H1 (cell line): ENCODE measurements around the gene AP3D1. TPM values are rescaled to one million over a fixed set of nuclear protein-coding genes. Genes with fewer than 3 reads are reported as not detected.

Experiments
- CTCF ChIA-PET: fragments of 300-600 bp; sonication (Branson Sonifier 250); formaldehyde crosslinking; loops from one replicate; lab custom pipeline; 2021; ENCODE audit not compliant: partially characterized antibody; lab: Charles Lee
- POLR2A ChIA-PET: fragments of 300-600 bp; sonication (Branson Sonifier 250); formaldehyde crosslinking; loops from one replicate; lab custom pipeline; 2021; ENCODE audit warnings: inconsistent platforms; ENCODE audit not compliant: partially characterized antibody; lab: Charles Lee
- DNase-seq, 2 experiments: peaks; one replicate each; pipeline versions ENCODE4 v3.0.0 to v3.0.0-alpha.2; 2010 to 2022; ENCODE audit warnings: low spot score in 2 of 2, low read depth in 1 of 2, mixed read lengths in 1 of 2
- FAIRE-seq: peaks from 2 replicates; lab custom pipeline; 2011; peaks lifted over from hg19 to GRCh38; lab: Jason Lieb, UNC
- H2AFZ ChIP-seq: 2 replicates; pipeline ENCODE4 v1.8.1; 2012; ENCODE audit warnings: low read length, inconsistent platforms
- H2AK5ac ChIP-seq: 2 replicates; pipeline ENCODE4 v1.6.1; 2013; ENCODE audit warnings: low read depth, low read length
- H2BK120ac ChIP-seq: replicated peaks from 2 replicates; pipeline ENCODE3; 2013; ENCODE audit warnings: low read depth, low read length, inconsistent platforms
- H2BK12ac ChIP-seq: 2 replicates; pipeline ENCODE4 v1.6.1; 2013; ENCODE audit warnings: low read depth, low read length
- H2BK15ac ChIP-seq: 2 replicates; pipeline ENCODE4 v1.6.1; 2013; ENCODE audit warnings: low read length
- H2BK20ac ChIP-seq: 2 replicates; pipeline ENCODE4 v1.6.1; 2013; ENCODE audit warnings: low read length
- H2BK5ac ChIP-seq: 2 replicates; pipeline ENCODE4 v1.6.1; 2013; ENCODE audit warnings: low read depth, low read length
- H3K14ac ChIP-seq: 2 replicates; pipeline ENCODE4 v1.6.1; 2013; ENCODE audit warnings: inconsistent platforms; ENCODE audit not compliant: insufficient read length
- H3K18ac ChIP-seq: 2 replicates; pipeline ENCODE4 v1.6.1; 2013; ENCODE audit warnings: low read length; ENCODE audit errors: extremely low read depth
- H3K23ac ChIP-seq: 2 replicates; pipeline ENCODE4 v1.6.1; 2013; ENCODE audit warnings: inconsistent platforms; ENCODE audit not compliant: insufficient read length
- H3K23me2 ChIP-seq: 2 replicates; pipeline ENCODE4 v1.6.1; 2013; ENCODE audit warnings: low read depth, low read length
- H3K27ac ChIP-seq: 2 replicates; pipeline ENCODE4 v1.6.1; 2011; ENCODE audit warnings: low read depth, low read length, inconsistent platforms
- H3K27me3 ChIP-seq, 4 experiments: replicated peaks in 1 of 4; 1 replicate in 1 of 4; 2 replicates in 3 of 4; pipeline versions ENCODE4 v1.6.1 to v1.8.1; 2011 to 2013; ENCODE audit warnings: low read length in 3 of 4, mild to moderate bottlenecking in 3 of 4, inconsistent platforms in 2 of 4, mixed read lengths in 2 of 4, moderate library complexity in 1 of 4; ENCODE audit not compliant: control insufficient read depth in 3 of 4, insufficient read depth in 3 of 4; ENCODE audit errors: extremely low read depth in 1 of 4
- H3K36me3 ChIP-seq, 4 experiments: 2 replicates each; pipeline versions ENCODE4 v1.6.1 to v1.8.1; 2011 to 2013; ENCODE audit warnings: mild to moderate bottlenecking in 4 of 4, low read length in 3 of 4, moderate library complexity in 2 of 4, control low read depth in 1 of 4, inconsistent platforms in 1 of 4; ENCODE audit not compliant: insufficient read depth in 4 of 4, control insufficient read depth in 2 of 4
- H3K4ac ChIP-seq: replicated peaks from 2 replicates; pipeline ENCODE3; 2013; ENCODE audit warnings: low read length, low read depth, mixed read lengths, inconsistent platforms; ENCODE audit not compliant: insufficient read length
- H3K4me1 ChIP-seq, 4 experiments: replicated peaks in 1 of 4; 1 replicate in 1 of 4; 2 replicates in 3 of 4; pipeline versions ENCODE4 v1.6.1 to v1.8.1; 2011 to 2013; ENCODE audit warnings: low read length in 3 of 4, inconsistent platforms in 2 of 4, mixed read lengths in 1 of 4; ENCODE audit not compliant: insufficient read depth in 4 of 4, control insufficient read depth in 3 of 4
- H3K4me2 ChIP-seq, 2 experiments: 2 replicates each; pipeline versions ENCODE4 v1.6.1 to v1.8.1; 2011 to 2013; ENCODE audit warnings: low read depth in 2 of 2, low read length in 2 of 2, control low read depth in 1 of 2, inconsistent platforms in 1 of 2, mild to moderate bottlenecking in 1 of 2; ENCODE audit not compliant: insufficient read depth in 1 of 2
- H3K4me3 ChIP-seq, 4 experiments: fragments of 200-600, 300-600 bp in 1 of 4; sonication (generic), shearing (Covaris generic), sonication (Bioruptor Twin) in 1 of 4; 2 replicates each; pipeline versions ENCODE4 v1.5.1 to v1.8.1; 2011 to 2016; ENCODE audit warnings: low read length in 4 of 4, low read depth in 3 of 4, control low read depth in 2 of 4, inconsistent platforms in 2 of 4, mild to moderate bottlenecking in 2 of 4, mixed read lengths in 1 of 4, moderate library complexity in 1 of 4; ENCODE audit not compliant: insufficient read depth in 2 of 4; ENCODE audit errors: extremely low read depth in 1 of 4
- H3K56ac ChIP-seq: replicated peaks from 2 replicates; pipeline ENCODE3; 2013; ENCODE audit warnings: low read depth, mild to moderate bottlenecking, mixed read lengths, low read length, inconsistent platforms; ENCODE audit not compliant: insufficient read length
- H3K79me1 ChIP-seq: 2 replicates; pipeline ENCODE4 v1.6.1; 2013; ENCODE audit warnings: low read depth, low read length, control low read depth
- H3K79me2 ChIP-seq, 2 experiments: 2 replicates each; pipeline versions ENCODE4 v1.6.1 to v1.8.1; 2012 to 2013; ENCODE audit warnings: low read length in 2 of 2, mild to moderate bottlenecking in 2 of 2, inconsistent platforms in 1 of 2; ENCODE audit not compliant: insufficient read depth in 2 of 2, control insufficient read depth in 1 of 2
- H3K9ac ChIP-seq, 4 experiments: replicated peaks in 1 of 4; 1 replicate in 1 of 4; 2 replicates in 3 of 4; pipeline versions ENCODE4 v1.6.1 to v1.8.1; 2011 to 2013; ENCODE audit warnings: low read depth in 3 of 4, low read length in 3 of 4, control low read depth in 2 of 4, mild to moderate bottlenecking in 2 of 4, moderate library complexity in 2 of 4, inconsistent platforms in 1 of 4; ENCODE audit errors: extremely low read depth in 1 of 4
- H3K9me3 ChIP-seq, 2 experiments: 2 replicates each; pipeline versions ENCODE4 v1.6.1 to v1.8.1; 2012 to 2013; ENCODE audit warnings: mild to moderate bottlenecking in 2 of 2, moderate library complexity in 2 of 2, control low read depth in 1 of 2, inconsistent platforms in 1 of 2, low read depth in 1 of 2, low read length in 1 of 2, mixed read lengths in 1 of 2; ENCODE audit not compliant: insufficient read depth in 2 of 2
- H4K20me1 ChIP-seq, 2 experiments: replicated peaks in 1 of 2; 2 replicates each; pipeline versions ENCODE3 to v1.8.1; 2011 to 2013; ENCODE audit warnings: inconsistent platforms in 2 of 2, low read length in 2 of 2, mild to moderate bottlenecking in 1 of 2; ENCODE audit not compliant: insufficient read depth in 2 of 2, control insufficient read depth in 1 of 2
- H4K5ac ChIP-seq: 2 replicates; pipeline ENCODE4 v1.6.1; 2013; ENCODE audit warnings: low read length, low read depth, mixed read lengths, inconsistent platforms; ENCODE audit not compliant: insufficient read length
- H4K8ac ChIP-seq: 2 replicates; pipeline ENCODE4 v1.8.0; 2013; ENCODE audit warnings: mild to moderate bottlenecking, moderate library complexity, low read length, inconsistent platforms; ENCODE audit not compliant: insufficient read depth; ENCODE audit errors: extremely low read depth
- H4K91ac ChIP-seq: replicated peaks from 2 replicates; pipeline ENCODE3; 2013; ENCODE audit warnings: low read length, mixed read lengths, inconsistent platforms; ENCODE audit not compliant: insufficient read length
- BACH1 ChIP-seq: IDR thresholded peaks from 2 replicates; pipeline ENCODE4 v1.6.1; 2012; ENCODE audit warnings: low read length, improper control_type of control experiment
- BCL11A ChIP-seq, 2 experiments: IDR thresholded peaks; one replicate each; pipeline ENCODE4 v1.6.1; 2011; ENCODE audit warnings: low read depth in 2 of 2, low read length in 2 of 2, mild to moderate bottlenecking in 2 of 2
- CBX8 ChIP-seq: fragments of 300-800, 300-1000 bp; sonication (generic); IDR thresholded peaks from 2 replicates; pipeline ENCODE4 v1.7.1; 2016; ENCODE audit warnings: low read depth, low read length, borderline replicate concordance
- EP300 ChIP-seq, 2 experiments: IDR thresholded peaks; 1 replicate in 1 of 2; 2 replicates in 1 of 2; pipeline ENCODE4 v1.6.1; 2011 to 2012; ENCODE audit warnings: low read depth in 2 of 2, low read length in 2 of 2, mild to moderate bottlenecking in 2 of 2, borderline replicate concordance in 1 of 2, inconsistent platforms in 1 of 2, moderate library complexity in 1 of 2
- EZH2 ChIP-seq: fragments of 200-600 bp; sonication (generic); IDR thresholded peaks from 2 replicates; pipeline ENCODE4 v1.7.1; 2012; ENCODE audit warnings: low read depth, mild to moderate bottlenecking, moderate library complexity, low read length, inconsistent platforms; ENCODE audit not compliant: severe bottlenecking
- KDM4A ChIP-seq: IDR thresholded peaks from one replicate; pipeline ENCODE4 v1.7.1; 2012; ENCODE audit warnings: low read depth, mild to moderate bottlenecking, moderate library complexity, low read length, inconsistent platforms; ENCODE audit not compliant: severe bottlenecking
- RFX5 ChIP-seq: IDR thresholded peaks from 2 replicates; pipeline ENCODE4 v1.6.1; 2011; ENCODE audit warnings: low read depth, low read length, improper control_type of control experiment, borderline replicate concordance
- YY1 ChIP-seq: IDR thresholded peaks from 2 replicates; pipeline ENCODE4 v1.6.1; 2011; ENCODE audit warnings: low read depth, mild to moderate bottlenecking, low read length
- WGBS, 2 experiments: shearing (Covaris generic) in 1 of 2; methylation state at CpG; one replicate each; pipeline versions ENCODE4 v1.1.6 to v1.1.7; 2013 to 2015; ENCODE audit warnings: low lambda C conversion rate in 2 of 2, mixed read lengths in 2 of 2, inconsistent platforms in 1 of 2, low coverage in 1 of 2, missing lambda C conversion rate in 1 of 2; ENCODE audit not compliant: insufficient replicate concordance in 2 of 2, insufficient coverage in 1 of 2, insufficient read length in 1 of 2; ENCODE audit errors: extremely low coverage in 1 of 2, missing lambda C conversion rate in 1 of 2; 5-methylcytosine and 5-hydroxymethylcytosine counted together
- polyA plus RNA-seq, 7 experiments: library from polyadenylated mRNA; depleted of rRNA in 3 of 7; stranded (reverse) in 5 of 7; unstranded in 2 of 7; fragments of >200 nt in 5 of 7; fragments of 200-250 nt in 2 of 7; gene quantifications; 1 replicate in 5 of 7; 2 replicates in 1 of 7; 4 replicates in 1 of 7; pipeline versions ENCODE4 v1.2.1 to v1.2.3, GENCODE V29; 2011 to 2013; ENCODE audit warnings: missing spikeins in 2 of 7, mixed read lengths in 2 of 7
- total RNA-seq: library from RNA; stranded (reverse); fragmentation: NEBNext Ultra II Directional; extraction: Animal tissue kit (Norgen Biotek cat#: 25700); gene quantifications from 2 replicates; pipeline ENCODE4 v1.2.1, GENCODE V29; 2021

AP3D1 gene
- total and polyA plus RNA-seq, 2 of the 8 experiments (the other 6 are each of a cell fraction or from before 2014, with no cell fraction given) = 161 to 174 TPM

DNA sequence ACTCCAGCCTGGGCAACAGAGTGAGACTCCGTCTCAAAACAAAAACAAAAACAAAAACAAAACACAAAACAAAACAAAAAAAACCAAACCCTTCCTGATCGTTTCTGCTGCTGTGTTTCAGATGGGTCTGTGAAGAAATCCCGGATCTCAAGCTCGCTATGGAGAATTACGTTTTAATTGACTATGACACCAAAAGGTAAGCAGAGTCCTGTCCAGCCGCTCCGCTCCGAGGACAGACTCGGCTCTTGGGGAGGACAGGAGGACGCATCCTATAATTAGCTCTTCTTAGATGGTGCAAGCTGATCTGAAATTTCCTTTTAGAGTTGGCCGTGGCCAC is 34.3 kb upstream of the AP3D1 start:
- Histone ChIP-seq H3K79me1 (peaks cover 33% of the 10 kb centered on the region), H2BK120ac (no peak overlapping the region), H3K27me3 (no peaks in the 10 kb centered on the region), H2BK5ac (no peak overlapping the region; the same call in 1 of the 2 replicates), H2BK12ac (no peak overlapping the region), H3K27ac (no peak overlapping the region), H3K18ac (no peak overlapping the region), H3K23me2 (no peaks in the 10 kb centered on the region), H4K20me1 (peaks cover 3 to 27% of the 10 kb centered on the region in 2 experiments), H3K23ac (no peak overlapping the region), H3K14ac (no peak overlapping the region), H3K4me1 (no peaks in the 10 kb centered on the region; a peak in 1 of 7 replicates), H4K8ac (no peak overlapping the region), H3K9ac (no peak overlapping the region), H2BK15ac (no peak overlapping the region), H3K4me2 (no peak overlapping the region), H3K36me3 (peaks cover 2 to 16% (median 9%) of the 10 kb centered on the region in 4 experiments; a peak in 7 of 8 replicates), H3K79me2 (peaks cover 0 to 29% of the 10 kb centered on the region in 2 experiments; a peak in 1 of 4 replicates), H3K9me3 (no peaks in the 10 kb centered on the region), H2AK5ac (no peak overlapping the region), H3K4ac (no peak overlapping the region), H4K5ac (no peak overlapping the region), H3K56ac (no peak overlapping the region), H2BK20ac (no peak overlapping the region), H3K4me3 (no peak overlapping the region), H4K91ac (no peak overlapping the region), H2AFZ (no peak overlapping the region)
- WGBS, 2 experiments = 90% methylated on average over 11 of the region's 11 CpGs; no CpG with 5 or more reads in 1 of the 2 experiments
- DNase-seq (no peak), FAIRE-seq (no peak)
- TF ChIP-seq RFX5 (no peak), BCL11A (IDR thresholded peaks at IDR 0.05; ENCODE audit: low read depth in 2 of 2, low read length in 2 of 2) (no peak), YY1 (no peak), KDM4A (no peak), BACH1 (no peak), CBX8 (no peak), EP300 (IDR thresholded peaks at IDR 0.05; ENCODE audit: borderline replicate concordance in 1 of 2, low read depth in 2 of 2, low read length in 2 of 2) (no peak), EZH2 (no peak)
- ChIA-PET CTCF (interaction anchor here (0.6 to 5.3 kb wide), 9 partner anchors 9 to 546 kb away, joined by 3 to 32 read pairs (median 5); no protein-coding TSS in a partner anchor), POLR2A (interaction anchor here (0.6 to 1.3 kb wide), 3 partner anchors 14 to 40 kb away, joined by 3 to 5 read pairs (median 3); no protein-coding TSS in a partner anchor)
